Peyer's patch (tissue), 4 donors: ENCODE results near the gene EPHA6.

Source experiments
- POLR2A ChIP-seq, 2 donors: fragments of 450-650 bp; IDR thresholded peaks; one replicate each; pipeline ENCODE4 v1.5.1; 2017; ENCODE audit warnings: antibody characterized with exemption in 2 of 2, mild to moderate bottlenecking in 2 of 2, moderate library complexity in 2 of 2
- TF ChIP-seq, protein P1 (sequence below), 6 experiments: fragments of 450-650 bp in 4 of 6; fragments of 200-600 bp in 2 of 6; sonication (generic) in 1 of 6; IDR thresholded peaks; one replicate each; pipeline ENCODE4 v1.5.1; 2017 to 2019; ENCODE audit warnings: antibody characterized with exemption in 6 of 6, mild to moderate bottlenecking in 3 of 6, moderate library complexity in 1 of 6

DNA sequence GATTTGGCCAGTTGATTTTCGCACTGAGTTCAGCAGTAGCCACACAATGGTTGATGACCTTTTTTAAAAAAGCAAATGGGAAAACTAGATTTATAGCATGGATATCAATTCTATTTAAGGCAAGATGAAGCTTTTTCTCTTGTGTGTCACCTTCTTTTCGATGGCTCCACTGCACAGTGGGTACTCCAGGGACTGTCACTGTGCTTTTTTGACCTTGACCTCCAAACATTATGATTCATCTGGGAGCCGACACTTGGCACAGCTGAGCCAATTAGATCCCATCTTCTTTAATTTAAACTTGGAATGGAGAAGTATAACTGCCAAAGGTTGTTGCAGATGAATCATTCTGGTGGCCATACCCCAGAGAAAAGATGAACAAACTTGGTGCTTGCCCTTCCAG lies 367.3 kb downstream of the EPHA6 start:
- TF ChIP-seq, protein P1, sequence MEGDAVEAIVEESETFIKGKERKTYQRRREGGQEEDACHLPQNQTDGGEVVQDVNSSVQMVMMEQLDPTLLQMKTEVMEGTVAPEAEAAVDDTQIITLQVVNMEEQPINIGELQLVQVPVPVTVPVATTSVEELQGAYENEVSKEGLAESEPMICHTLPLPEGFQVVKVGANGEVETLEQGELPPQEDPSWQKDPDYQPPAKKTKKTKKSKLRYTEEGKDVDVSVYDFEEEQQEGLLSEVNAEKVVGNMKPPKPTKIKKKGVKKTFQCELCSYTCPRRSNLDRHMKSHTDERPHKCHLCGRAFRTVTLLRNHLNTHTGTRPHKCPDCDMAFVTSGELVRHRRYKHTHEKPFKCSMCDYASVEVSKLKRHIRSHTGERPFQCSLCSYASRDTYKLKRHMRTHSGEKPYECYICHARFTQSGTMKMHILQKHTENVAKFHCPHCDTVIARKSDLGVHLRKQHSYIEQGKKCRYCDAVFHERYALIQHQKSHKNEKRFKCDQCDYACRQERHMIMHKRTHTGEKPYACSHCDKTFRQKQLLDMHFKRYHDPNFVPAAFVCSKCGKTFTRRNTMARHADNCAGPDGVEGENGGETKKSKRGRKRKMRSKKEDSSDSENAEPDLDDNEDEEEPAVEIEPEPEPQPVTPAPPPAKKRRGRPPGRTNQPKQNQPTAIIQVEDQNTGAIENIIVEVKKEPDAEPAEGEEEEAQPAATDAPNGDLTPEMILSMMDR (IDR thresholded peaks at IDR 0.05), result no peak
- TF ChIP-seq POLR2A (IDR thresholded peaks at IDR 0.05), result no peak
